ENCODE results near the gene ARAP3.

DNA sequence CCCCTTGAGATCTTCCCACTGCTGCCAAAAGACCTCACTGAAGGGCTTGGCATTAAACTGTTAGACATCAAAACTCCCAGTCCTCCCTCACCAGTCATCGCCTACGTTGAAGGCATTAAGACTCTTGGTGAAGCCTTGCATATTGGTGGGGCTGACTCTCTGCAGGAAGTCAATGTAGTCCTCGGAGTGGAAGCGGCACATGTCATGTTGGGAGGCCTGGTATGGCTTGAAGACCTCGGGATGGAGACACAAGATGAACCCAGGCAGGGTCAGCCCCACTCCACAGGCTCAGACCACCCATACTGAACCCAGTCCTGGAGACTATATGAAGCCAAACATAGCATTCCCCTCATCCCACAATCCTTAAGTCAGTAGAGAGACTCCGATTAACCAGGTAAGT, 47.3 kb downstream of the ARAP3 start:
- TF ChIP-seq, protein P1, sequence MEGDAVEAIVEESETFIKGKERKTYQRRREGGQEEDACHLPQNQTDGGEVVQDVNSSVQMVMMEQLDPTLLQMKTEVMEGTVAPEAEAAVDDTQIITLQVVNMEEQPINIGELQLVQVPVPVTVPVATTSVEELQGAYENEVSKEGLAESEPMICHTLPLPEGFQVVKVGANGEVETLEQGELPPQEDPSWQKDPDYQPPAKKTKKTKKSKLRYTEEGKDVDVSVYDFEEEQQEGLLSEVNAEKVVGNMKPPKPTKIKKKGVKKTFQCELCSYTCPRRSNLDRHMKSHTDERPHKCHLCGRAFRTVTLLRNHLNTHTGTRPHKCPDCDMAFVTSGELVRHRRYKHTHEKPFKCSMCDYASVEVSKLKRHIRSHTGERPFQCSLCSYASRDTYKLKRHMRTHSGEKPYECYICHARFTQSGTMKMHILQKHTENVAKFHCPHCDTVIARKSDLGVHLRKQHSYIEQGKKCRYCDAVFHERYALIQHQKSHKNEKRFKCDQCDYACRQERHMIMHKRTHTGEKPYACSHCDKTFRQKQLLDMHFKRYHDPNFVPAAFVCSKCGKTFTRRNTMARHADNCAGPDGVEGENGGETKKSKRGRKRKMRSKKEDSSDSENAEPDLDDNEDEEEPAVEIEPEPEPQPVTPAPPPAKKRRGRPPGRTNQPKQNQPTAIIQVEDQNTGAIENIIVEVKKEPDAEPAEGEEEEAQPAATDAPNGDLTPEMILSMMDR (IDR thresholded peaks at IDR 0.05): no peak
- no peak for TF ChIP-seq ZFX (IDR thresholded peaks at IDR 0.05; ENCODE audit: borderline replicate concordance)

Measured in 22Rv1 (cell line).